Upper lobe of right lung (tissue), 1 donor: ENCODE measurements around the gene C11orf21. TPM values are rescaled to one million over a fixed set of nuclear protein-coding genes. Genes with fewer than 3 reads are reported as not detected.

ENCODE experiments used
- ATAC-seq: fragments of 200-7000 bp; cut with Tn5 transposase; one replicate; pipeline ENCODE4 v1.9.1; 2020; ENCODE audit warnings: mild to moderate bottlenecking, moderate library complexity
- DNase-seq: peaks from one replicate; pipeline ENCODE4 v3.0.0-alpha.2; 2020
- H3K27ac ChIP-seq: fragments of 200-600 bp; one replicate; pipeline ENCODE4 v1.8.0; 2022
- H3K27me3 ChIP-seq: fragments of 200-600 bp; one replicate; pipeline ENCODE4 v1.8.0; 2022; ENCODE audit warnings: mild to moderate bottlenecking
- H3K36me3 ChIP-seq: fragments of 200-600 bp; one replicate; pipeline ENCODE4 v1.8.0; 2022
- H3K4me1 ChIP-seq: fragments of 200-600 bp; one replicate; pipeline ENCODE4 v1.8.0; 2022
- H3K4me3 ChIP-seq: fragments of 200-600 bp; one replicate; pipeline ENCODE4 v1.8.0; 2022; ENCODE audit warnings: mild to moderate bottlenecking
- H3K9me3 ChIP-seq: fragments of 200-600 bp; one replicate; pipeline ENCODE4 v1.8.0; 2022
- intact Hi-C: fragments of 100-400 bp; cut with DNase I; formaldehyde crosslinking; loops from one replicate; pipeline ENCODE4 v1.11.0; 2022
- total RNA-seq: library from RNA; stranded (reverse); fragmentation: NEBNext Ultra II Directional; extraction: Animal tissue kit (Norgen Biotek cat#: 25700); gene quantifications from one replicate; pipeline ENCODE4 v1.2.1, GENCODE V29; 2021
- TF ChIP-seq, protein P1 (sequence below): fragments of 200-600 bp; IDR thresholded peaks from one replicate; pipeline ENCODE4 v1.8.0; 2022; ENCODE audit warnings: antibody characterized with exemption
- donor health status: DM: no; HTN: yes; CAD: no; lungs with severe emphysema.

Gene C11orf21
- total RNA-seq, 1 donor from 2014 or later = 6.5 TPM

GRCh38 chr11:2267851-2268728 lies 33.6 kb downstream of the C11orf21 start:
- Histone ChIP-seq H3K4me1 (peaks cover 12% of the 10 kb centered on the region), H3K36me3 (no peaks in the 10 kb centered on the region), H3K27me3 (peaks cover 29% of the 10 kb centered on the region), H3K27ac (no peak overlapping the region), H3K4me3 (peak overlapping the region; percentile 52), H3K9me3 (no peaks in the 10 kb centered on the region)
- DNase-seq (no peak), ATAC-seq (no peak)
- TF ChIP-seq, protein P1, sequence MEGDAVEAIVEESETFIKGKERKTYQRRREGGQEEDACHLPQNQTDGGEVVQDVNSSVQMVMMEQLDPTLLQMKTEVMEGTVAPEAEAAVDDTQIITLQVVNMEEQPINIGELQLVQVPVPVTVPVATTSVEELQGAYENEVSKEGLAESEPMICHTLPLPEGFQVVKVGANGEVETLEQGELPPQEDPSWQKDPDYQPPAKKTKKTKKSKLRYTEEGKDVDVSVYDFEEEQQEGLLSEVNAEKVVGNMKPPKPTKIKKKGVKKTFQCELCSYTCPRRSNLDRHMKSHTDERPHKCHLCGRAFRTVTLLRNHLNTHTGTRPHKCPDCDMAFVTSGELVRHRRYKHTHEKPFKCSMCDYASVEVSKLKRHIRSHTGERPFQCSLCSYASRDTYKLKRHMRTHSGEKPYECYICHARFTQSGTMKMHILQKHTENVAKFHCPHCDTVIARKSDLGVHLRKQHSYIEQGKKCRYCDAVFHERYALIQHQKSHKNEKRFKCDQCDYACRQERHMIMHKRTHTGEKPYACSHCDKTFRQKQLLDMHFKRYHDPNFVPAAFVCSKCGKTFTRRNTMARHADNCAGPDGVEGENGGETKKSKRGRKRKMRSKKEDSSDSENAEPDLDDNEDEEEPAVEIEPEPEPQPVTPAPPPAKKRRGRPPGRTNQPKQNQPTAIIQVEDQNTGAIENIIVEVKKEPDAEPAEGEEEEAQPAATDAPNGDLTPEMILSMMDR = no peak
- intact Hi-C loops = no loop called here

GRCh38 chr11:2267306-2267850 lies 34.3 kb downstream of the C11orf21 start:
- TF ChIP-seq, protein P1 = no peak
- no peak for ATAC-seq
- peak; percentile 57 for DNase-seq
- no peaks in the 10 kb centered on the region for H3K36me3 ChIP-seq
- no peak overlapping the region for H3K27ac ChIP-seq
- no peaks in the 10 kb centered on the region for H3K9me3 ChIP-seq
- H3K4me3 ChIP-seq = no peak overlapping the region
- H3K27me3 ChIP-seq = peaks cover 29% of the 10 kb centered on the region
- peaks cover 12% of the 10 kb centered on the region for H3K4me1 ChIP-seq
- intact Hi-C loops = no loop called here

- H3K4me1 ChIP-seq = peaks cover 12% of the 10 kb centered on the region
- H3K27ac ChIP-seq = no peak overlapping the region
- intact Hi-C loops = no loop called here
- TF ChIP-seq, protein P1 = no peak
- no peaks in the 10 kb centered on the region for H3K9me3 ChIP-seq
- DNase-seq (no peak), ATAC-seq (no peak)
- no peaks in the 10 kb centered on the region for H3K36me3 ChIP-seq
- H3K27me3 ChIP-seq = peaks cover 25% of the 10 kb centered on the region
- H3K4me3 ChIP-seq = no peak overlapping the region
Measured at GRCh38 chr11:2266586-2267305, 35.0 kb downstream of the C11orf21 start.

DNA sequence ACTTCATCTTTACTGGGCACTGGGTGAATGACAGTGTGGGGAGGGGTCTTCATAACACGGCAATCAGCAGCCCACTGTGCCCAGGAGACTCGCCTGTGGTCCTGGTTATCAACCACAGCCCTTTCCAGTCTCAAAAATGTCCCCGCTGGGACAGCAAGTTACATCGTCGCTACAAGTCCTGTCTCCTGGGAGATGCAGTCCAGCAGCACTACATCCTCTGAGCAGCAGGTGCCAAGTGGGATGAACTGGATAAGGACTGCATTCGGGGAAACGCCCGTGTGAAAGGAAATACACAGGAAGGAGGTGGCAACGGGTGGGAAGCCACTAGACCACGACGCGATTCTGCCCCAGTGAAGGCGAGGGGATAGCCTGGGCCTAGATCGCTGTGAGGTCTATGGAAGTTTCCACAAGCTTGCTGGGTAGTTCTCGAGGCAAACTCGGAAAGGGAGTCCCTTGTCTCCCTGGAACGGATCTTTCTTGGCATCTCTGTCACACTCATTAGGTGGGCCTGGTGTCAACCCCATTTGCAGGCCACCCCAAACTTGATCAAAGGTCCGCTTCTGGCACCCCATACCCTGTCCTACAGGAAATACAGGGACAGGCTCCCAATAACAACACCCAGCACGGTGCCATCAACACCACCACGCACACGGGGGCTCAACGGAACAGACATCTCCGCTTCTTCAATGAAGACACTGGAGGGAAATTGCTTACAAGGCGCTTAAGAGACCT lies 35.7 kb downstream of the C11orf21 start:
- intact Hi-C loops = no loop called here
- peak; percentile 49 for DNase-seq

GRCh38 chr11:2265396-2265795 lies 36.3 kb downstream of the C11orf21 start:
- H3K36me3 ChIP-seq = no peaks in the 10 kb centered on the region
- peaks cover 5% of the 10 kb centered on the region for H3K4me1 ChIP-seq
- no peaks in the 10 kb centered on the region for H3K9me3 ChIP-seq
- intact Hi-C loops = no loop called here
- H3K27ac ChIP-seq = peak overlapping the region; percentile 30
- ATAC-seq = peak; percentile 48
- TF ChIP-seq, protein P1 = no peak
- H3K27me3 ChIP-seq = peaks cover 11% of the 10 kb centered on the region
- no peak overlapping the region for H3K4me3 ChIP-seq
- peak; percentile 65 for DNase-seq

More for the DNA sequence above, 35.7 kb downstream of the C11orf21 start:
- Histone ChIP-seq H3K4me3 (no peak overlapping the region), H3K36me3 (no peaks in the 10 kb centered on the region), H3K4me1 (peaks cover 10% of the 10 kb centered on the region), H3K9me3 (no peaks in the 10 kb centered on the region), H3K27ac (peak overlapping the region; percentile 30), H3K27me3 (peaks cover 17% of the 10 kb centered on the region)
- TF ChIP-seq, protein P1 = no peak
- no peak for ATAC-seq
